Astrocyte (in vitro differentiated cells and primary cell): ENCODE measurements around the gene ZFAND5. TPM values are rescaled to one million over a fixed set of nuclear protein-coding genes. Genes with fewer than 3 reads are reported as not detected.
A peak's percentile ranks its signal among the peaks of the same experiment; 100 is the strongest.

Experiments used
- DNase-seq: peaks from one replicate; pipeline ENCODE4 v3.0.0-alpha.2; 2010; ENCODE audit warnings: low read depth
- FAIRE-seq: peaks from 2 replicates; lab custom pipeline; 2011; peaks lifted over from hg19 to GRCh38; lab: Jason Lieb, UNC
- H2AFZ ChIP-seq: 2 replicates; pipeline ENCODE4 v1.6.0; 2012; ENCODE audit warnings: low read depth, low read length, inconsistent platforms
- H3K27ac ChIP-seq: 2 replicates; pipeline ENCODE4 v1.5.1; 2011; ENCODE audit warnings: low read depth, low read length, inconsistent platforms
- H3K27me3 ChIP-seq: 2 replicates; pipeline ENCODE4 v1.6.0; 2011; ENCODE audit warnings: low read length, inconsistent platforms; ENCODE audit not compliant: insufficient read depth
- H3K36me3 ChIP-seq: 2 replicates; pipeline ENCODE4 v1.5.1; 2011; ENCODE audit warnings: low read length, inconsistent platforms; ENCODE audit not compliant: insufficient read depth
- H3K4me1 ChIP-seq: 2 replicates; pipeline ENCODE4 v1.5.1; 2011; ENCODE audit warnings: low read length, inconsistent platforms; ENCODE audit not compliant: insufficient read depth
- H3K4me2 ChIP-seq: 2 replicates; pipeline ENCODE4 v1.6.0; 2012; ENCODE audit warnings: low read length, inconsistent platforms
- H3K4me3 ChIP-seq: 2 replicates; pipeline ENCODE4 v1.5.1; 2011; ENCODE audit warnings: low read depth, mild to moderate bottlenecking, low read length, inconsistent platforms; ENCODE audit not compliant: insufficient read depth
- H3K79me2 ChIP-seq: 2 replicates; pipeline ENCODE4 v1.6.0; 2012; ENCODE audit warnings: mild to moderate bottlenecking, low read length, inconsistent platforms; ENCODE audit not compliant: insufficient read depth
- H3K9ac ChIP-seq: 2 replicates; pipeline ENCODE4 v1.6.0; 2012; ENCODE audit warnings: mild to moderate bottlenecking, low read length, inconsistent platforms
- H3K9me3 ChIP-seq: 2 replicates; pipeline ENCODE4 v1.5.1; 2012; ENCODE audit warnings: low read depth, mild to moderate bottlenecking, low read length, inconsistent platforms; ENCODE audit not compliant: insufficient read depth
- H4K20me1 ChIP-seq: 2 replicates; pipeline ENCODE4 v1.6.0; 2012; ENCODE audit warnings: low read length, inconsistent platforms; ENCODE audit not compliant: insufficient read depth
- H3K27ac Mint-ChIP-seq: one replicate; pipeline ENCODE4 v1.8.0; 2021; ENCODE audit warnings: mild to moderate bottlenecking, mixed read lengths; ENCODE audit not compliant: unreplicated experiment
- H3K27me3 Mint-ChIP-seq: one replicate; pipeline ENCODE4 v1.8.0; 2021; ENCODE audit warnings: low read depth, mixed read lengths; ENCODE audit not compliant: unreplicated experiment
- H3K36me3 Mint-ChIP-seq: one replicate; pipeline ENCODE4 v1.8.0; 2021; ENCODE audit warnings: low read depth, mixed read lengths; ENCODE audit not compliant: unreplicated experiment
- H3K4me1 Mint-ChIP-seq: one replicate; pipeline ENCODE4 v1.8.0; 2021; ENCODE audit warnings: low read depth, mixed read lengths; ENCODE audit not compliant: unreplicated experiment
- H3K4me3 Mint-ChIP-seq: one replicate; pipeline ENCODE4 v1.8.0; 2021; ENCODE audit warnings: mild to moderate bottlenecking, moderate library complexity, mixed read lengths; ENCODE audit not compliant: unreplicated experiment
- H3K9me3 Mint-ChIP-seq: one replicate; pipeline ENCODE4 v1.8.0; 2021; ENCODE audit warnings: mild to moderate bottlenecking, mixed read lengths; ENCODE audit not compliant: unreplicated experiment
- EZH2 ChIP-seq: IDR thresholded peaks from 2 replicates; pipeline ENCODE4 v1.6.1; 2012; ENCODE audit warnings: mild to moderate bottlenecking, low read length, inconsistent platforms; ENCODE audit not compliant: insufficient read depth
- total RNA-seq: library from RNA; stranded (reverse); gene quantifications from 2 replicates; pipeline ENCODE4 v1.2.1, GENCODE V29; 2021
- TF ChIP-seq, protein P1 (sequence below): IDR thresholded peaks from 2 replicates; pipeline ENCODE4 v1.5.1; 2011; ENCODE audit warnings: low read depth, mild to moderate bottlenecking, inconsistent platforms, low read length, moderate library complexity; ENCODE audit not compliant: insufficient read depth

ZFAND5 gene
- total RNA-seq, 1 donor from 2014 or later = 181 TPM

DNA sequence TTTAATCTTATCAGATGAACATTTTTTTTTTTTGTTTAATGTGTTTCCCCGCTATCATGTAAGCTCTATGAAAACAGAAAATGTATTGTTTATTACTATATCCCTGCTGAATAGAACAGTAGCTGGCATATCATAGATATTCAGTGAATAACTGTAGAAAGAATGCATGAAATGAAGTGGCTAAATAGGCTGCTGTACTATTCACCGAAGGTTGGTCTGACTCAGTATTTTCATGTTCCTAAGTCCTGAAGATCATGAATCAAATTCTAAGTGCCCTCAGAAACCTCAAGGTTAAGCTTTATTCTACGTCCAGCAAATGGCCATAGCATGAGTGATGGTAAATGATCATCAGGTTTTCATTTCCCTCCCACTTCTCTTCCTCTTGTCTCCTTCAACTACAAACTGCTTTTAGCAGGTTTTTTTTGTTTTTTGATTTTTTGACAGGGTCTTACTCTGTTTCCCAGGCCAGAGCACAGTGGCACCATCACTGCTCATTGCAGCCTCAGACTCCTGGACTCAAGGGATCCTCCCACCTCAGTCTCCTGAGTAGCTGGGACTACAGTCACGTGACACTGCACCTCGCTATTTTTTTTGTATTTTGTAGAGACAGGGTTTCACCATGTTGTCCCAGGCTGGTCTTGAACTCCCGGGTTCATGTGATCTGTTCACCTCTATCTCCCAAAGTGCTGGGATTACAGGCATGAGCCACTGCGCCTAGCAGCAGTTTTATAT is 19.1 kb upstream of the ZFAND5 start:
- Histone ChIP-seq H3K4me2 (peak overlapping the region; percentile 69), H3K9me3 (no peaks in the 10 kb centered on the region), H3K4me3 (no peak overlapping the region), H4K20me1 (no peaks in the 10 kb centered on the region), H3K9ac (peak overlapping the region; percentile 40), H3K27ac (peak overlapping the region; percentile 65), H3K4me1 (peaks cover 12% of the 10 kb centered on the region), H3K27me3 (no peaks in the 10 kb centered on the region), H3K79me2 (no peaks in the 10 kb centered on the region), H2AFZ (no peak overlapping the region), H3K36me3 (no peaks in the 10 kb centered on the region)
- peak; percentile 98 for DNase-seq
- peak; percentile 98 for FAIRE-seq
- TF ChIP-seq, protein P1, sequence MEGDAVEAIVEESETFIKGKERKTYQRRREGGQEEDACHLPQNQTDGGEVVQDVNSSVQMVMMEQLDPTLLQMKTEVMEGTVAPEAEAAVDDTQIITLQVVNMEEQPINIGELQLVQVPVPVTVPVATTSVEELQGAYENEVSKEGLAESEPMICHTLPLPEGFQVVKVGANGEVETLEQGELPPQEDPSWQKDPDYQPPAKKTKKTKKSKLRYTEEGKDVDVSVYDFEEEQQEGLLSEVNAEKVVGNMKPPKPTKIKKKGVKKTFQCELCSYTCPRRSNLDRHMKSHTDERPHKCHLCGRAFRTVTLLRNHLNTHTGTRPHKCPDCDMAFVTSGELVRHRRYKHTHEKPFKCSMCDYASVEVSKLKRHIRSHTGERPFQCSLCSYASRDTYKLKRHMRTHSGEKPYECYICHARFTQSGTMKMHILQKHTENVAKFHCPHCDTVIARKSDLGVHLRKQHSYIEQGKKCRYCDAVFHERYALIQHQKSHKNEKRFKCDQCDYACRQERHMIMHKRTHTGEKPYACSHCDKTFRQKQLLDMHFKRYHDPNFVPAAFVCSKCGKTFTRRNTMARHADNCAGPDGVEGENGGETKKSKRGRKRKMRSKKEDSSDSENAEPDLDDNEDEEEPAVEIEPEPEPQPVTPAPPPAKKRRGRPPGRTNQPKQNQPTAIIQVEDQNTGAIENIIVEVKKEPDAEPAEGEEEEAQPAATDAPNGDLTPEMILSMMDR = no peak
- no peak for TF ChIP-seq EZH2
- Mint-ChIP-seq H3K4me3 (no peak overlapping the region), H3K9me3 (no peaks in the 10 kb centered on the region), H3K4me1 (peaks cover 20% of the 10 kb centered on the region), H3K27ac (peak overlapping the region; percentile 79), H3K27me3 (no peaks in the 10 kb centered on the region), H3K36me3 (no peaks in the 10 kb centered on the region)

DNA sequence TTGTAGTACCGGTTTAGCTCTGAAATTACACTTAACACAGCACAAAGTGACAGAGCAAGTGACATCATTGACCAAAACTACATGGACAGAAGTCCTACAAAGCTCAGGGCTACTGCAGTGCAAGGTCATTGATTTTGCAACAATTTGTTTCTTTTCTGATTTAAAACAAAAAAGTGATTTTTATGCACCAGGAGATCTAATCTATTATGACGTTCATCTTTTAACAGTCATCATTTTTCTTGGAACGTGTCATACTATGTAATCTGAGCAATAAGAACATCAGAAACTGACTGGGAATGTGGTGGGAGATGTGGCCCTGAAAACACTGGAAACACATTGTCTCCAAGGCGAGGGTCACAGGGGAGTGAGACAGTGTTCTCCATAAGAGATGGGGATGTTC is 17.4 kb upstream of the ZFAND5 start:
- TF ChIP-seq, protein P1 = no peak
- no peak for TF ChIP-seq EZH2
- Histone ChIP-seq H3K36me3 (no peaks in the 10 kb centered on the region), H3K9ac (no peak overlapping the region), H3K4me3 (no peak overlapping the region), H3K79me2 (no peaks in the 10 kb centered on the region), H2AFZ (no peak overlapping the region), H3K4me2 (no peak overlapping the region), H3K4me1 (peaks cover 12% of the 10 kb centered on the region), H3K27ac (peak overlapping the region; percentile 9), H3K27me3 (no peaks in the 10 kb centered on the region), H4K20me1 (no peaks in the 10 kb centered on the region), H3K9me3 (no peaks in the 10 kb centered on the region)
- Mint-ChIP-seq H3K9me3 (peaks cover 2% of the 10 kb centered on the region), H3K36me3 (no peaks in the 10 kb centered on the region), H3K4me3 (no peak overlapping the region), H3K4me1 (peaks cover 19% of the 10 kb centered on the region), H3K27ac (peak overlapping the region; percentile 72), H3K27me3 (no peaks in the 10 kb centered on the region)
- FAIRE-seq (no peak), DNase-seq (peak; percentile 61)

DNA sequence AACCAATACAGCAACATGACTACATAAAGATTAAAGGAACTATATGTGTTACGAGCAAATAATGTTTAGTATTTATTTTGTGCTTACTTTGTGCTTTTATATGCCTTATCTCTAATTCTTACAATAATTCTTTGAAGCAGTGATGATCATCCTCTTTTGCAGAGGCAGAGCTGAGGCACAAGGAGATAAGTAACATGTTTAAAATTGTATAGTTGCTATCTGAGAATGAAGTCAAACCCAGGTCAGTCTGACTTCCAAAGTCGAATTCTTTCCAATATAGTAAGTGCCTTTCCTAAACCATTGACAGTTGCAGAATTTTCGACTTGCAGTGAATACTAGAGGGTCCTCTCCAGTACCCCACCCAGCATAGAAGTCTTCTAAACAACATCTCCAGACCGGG is 12.0 kb upstream of the ZFAND5 start:
- no peak overlapping the region for H3K4me3 Mint-ChIP-seq
- Histone ChIP-seq H3K27ac (no peak overlapping the region), H3K27me3 (no peaks in the 10 kb centered on the region)

More for the DNA sequence above, 12.0 kb upstream of the ZFAND5 start:
- no peaks in the 10 kb centered on the region for H3K4me1 Mint-ChIP-seq
- no peaks in the 10 kb centered on the region for H3K36me3 ChIP-seq
- no peak overlapping the region for H3K9ac ChIP-seq
- H3K27me3 Mint-ChIP-seq = no peaks in the 10 kb centered on the region
- H3K27ac Mint-ChIP-seq = no peak overlapping the region
- TF ChIP-seq EZH2 = no peak
- TF ChIP-seq, protein P1 = no peak
- no peak overlapping the region for H3K4me2 ChIP-seq
- no peak for DNase-seq
- no peak for FAIRE-seq
- H3K36me3 Mint-ChIP-seq = no peaks in the 10 kb centered on the region
- no peaks in the 10 kb centered on the region for H3K4me1 ChIP-seq
- no peak overlapping the region for H2AFZ ChIP-seq
- no peaks in the 10 kb centered on the region for H3K79me2 ChIP-seq
- peaks cover 15% of the 10 kb centered on the region for H3K9me3 Mint-ChIP-seq
- H3K4me3 ChIP-seq = no peak overlapping the region
- no peaks in the 10 kb centered on the region for H4K20me1 ChIP-seq
- no peaks in the 10 kb centered on the region for H3K9me3 ChIP-seq
